IMR-90 (cell line): ENCODE measurements around the gene AMPD3. TPM values are rescaled to one million over a fixed set of nuclear protein-coding genes. Genes with fewer than 3 reads are reported as not detected.
A peak's percentile ranks its signal among the peaks of the same experiment; 100 is the strongest.

ENCODE experiments used
- ATAC-seq: fragments of 200-7000 bp; cut with Tn5 transposase; 2 replicates; pipeline ENCODE4 v1.9.1; 2020; ENCODE audit warnings: low read depth, mild to moderate bottlenecking, moderate library complexity
- BruUV-seq: library from RNA; stranded (reverse); fragments of 400-500 nt; replicated peaks from 2 replicates; lab custom pipeline; 2021; lab: Mats Ljungman, UMichigan
- CTCF ChIA-PET: fragments of 300-600 bp; formaldehyde crosslinking; extraction: SDS; loops from one replicate; lab custom pipeline; 2021; ENCODE audit warnings: antibody characterized with exemption; lab: Yijun Ruan, JAX
- POLR2A ChIA-PET: fragments of 300-600 bp; sonication (Branson Sonifier 250); formaldehyde crosslinking; loops from one replicate; lab custom pipeline; 2022; ENCODE audit warnings: antibody characterized with exemption; ENCODE audit not compliant: unreplicated experiment; lab: Charles Lee
- DNase-seq: peaks from one replicate; pipeline ENCODE4 v3.0.0; 2013
- H2AFZ ChIP-seq: replicated peaks from 2 replicates; pipeline ENCODE3; 2013; ENCODE audit warnings: low read length, mild to moderate bottlenecking; ENCODE audit not compliant: poor library complexity
- H2AK5ac ChIP-seq: 2 replicates; pipeline ENCODE4 v1.6.1; 2013; ENCODE audit warnings: low read depth, low read length, inconsistent platforms
- H2AK9ac ChIP-seq: replicated peaks from 2 replicates; pipeline ENCODE3; 2013; ENCODE audit warnings: mild to moderate bottlenecking, low read depth, low read length, moderate library complexity; ENCODE audit not compliant: poor library complexity
- H2BK120ac ChIP-seq: 2 replicates; pipeline ENCODE4 v1.6.1; 2013; ENCODE audit warnings: low read depth, low read length, inconsistent platforms
- H2BK15ac ChIP-seq: 3 replicates; pipeline ENCODE4 v1.6.1; 2013; ENCODE audit warnings: low read depth, low read length, inconsistent platforms
- H2BK20ac ChIP-seq: 2 replicates; pipeline ENCODE4 v1.6.1; 2013; ENCODE audit warnings: low read depth, mild to moderate bottlenecking, inconsistent platforms, low read length, moderate library complexity
- H2BK5ac ChIP-seq: 2 replicates; pipeline ENCODE4 v1.6.1; 2013; ENCODE audit warnings: mild to moderate bottlenecking, low read depth, low read length, inconsistent platforms; ENCODE audit not compliant: poor library complexity, severe bottlenecking
- H3K14ac ChIP-seq: replicated peaks from 2 replicates; pipeline ENCODE4 v1.6.1; 2013; ENCODE audit warnings: low read depth, low read length, inconsistent platforms
- H3K18ac ChIP-seq: 2 replicates; pipeline ENCODE4 v1.6.1; 2013; ENCODE audit warnings: low read depth, low read length, control low read depth
- H3K23ac ChIP-seq: 2 replicates; pipeline ENCODE4 v1.6.1; 2013; ENCODE audit warnings: low read depth, low read length, inconsistent platforms
- H3K27ac ChIP-seq: 2 replicates; pipeline ENCODE4 v1.5.1; 2013; ENCODE audit warnings: mild to moderate bottlenecking, control low read depth, low read length; ENCODE audit not compliant: insufficient read depth
- H3K27me3 ChIP-seq: 2 replicates; pipeline ENCODE4 v1.6.1; 2013; ENCODE audit warnings: low read length; ENCODE audit not compliant: control insufficient read depth, insufficient read depth
- H3K36me3 ChIP-seq: 2 replicates; pipeline ENCODE4 v1.6.1; 2013; ENCODE audit warnings: low read length, mixed read lengths; ENCODE audit not compliant: control insufficient read depth, insufficient read depth
- H3K4ac ChIP-seq: 2 replicates; pipeline ENCODE4 v1.6.1; 2013; ENCODE audit warnings: low read depth, low read length, inconsistent platforms
- H3K4me1 ChIP-seq: 2 replicates; pipeline ENCODE4 v1.6.1; 2013; ENCODE audit warnings: low read length, mixed read lengths; ENCODE audit not compliant: control insufficient read depth, insufficient read depth
- H3K4me2 ChIP-seq: 2 replicates; pipeline ENCODE4 v1.6.1; 2013; ENCODE audit warnings: low read depth, mild to moderate bottlenecking, control low read depth, low read length, moderate library complexity
- H3K4me3 ChIP-seq: 2 replicates; pipeline ENCODE4 v1.5.1; 2013; ENCODE audit warnings: low read depth, mild to moderate bottlenecking, control low read depth, low read length, moderate library complexity; ENCODE audit not compliant: insufficient read depth
- H3K56ac ChIP-seq: 2 replicates; pipeline ENCODE4 v1.6.1; 2013; ENCODE audit warnings: low read length, inconsistent platforms; ENCODE audit not compliant: insufficient read depth; ENCODE audit errors: extremely low read depth
- H3K79me1 ChIP-seq, 2 experiments: 2 replicates each; pipeline ENCODE4 v1.6.1; 2013; ENCODE audit warnings: low read length in 2 of 2, inconsistent platforms in 1 of 2, low read depth in 1 of 2
- H3K9ac ChIP-seq: 2 replicates; pipeline ENCODE4 v1.6.1; 2013; ENCODE audit warnings: low read depth, low read length, control low read depth
- H3K9me1 ChIP-seq: 2 replicates; pipeline ENCODE4 v1.6.1; 2013; ENCODE audit warnings: low read length, inconsistent platforms; ENCODE audit not compliant: insufficient read depth
- H3K9me3 ChIP-seq: 2 replicates; pipeline ENCODE4 v1.6.1; 2013; ENCODE audit warnings: low read length; ENCODE audit not compliant: control insufficient read depth, insufficient read depth
- H4K20me1 ChIP-seq: 2 replicates; pipeline ENCODE4 v1.6.1; 2013; ENCODE audit warnings: low read length, inconsistent platforms; ENCODE audit not compliant: insufficient read depth
- H4K5ac ChIP-seq: 2 replicates; pipeline ENCODE4 v1.6.1; 2013; ENCODE audit warnings: mild to moderate bottlenecking, low read depth, low read length, control low read depth
- H4K8ac ChIP-seq, 2 experiments: 2 replicates each; pipeline ENCODE4 v1.6.1; 2013; ENCODE audit warnings: low read depth in 2 of 2, low read length in 2 of 2, control low read depth in 1 of 2, inconsistent platforms in 1 of 2
- H4K91ac ChIP-seq: 2 replicates; pipeline ENCODE4 v1.6.1; 2013; ENCODE audit warnings: low read depth, low read length, inconsistent platforms; ENCODE audit not compliant: insufficient read depth
- ELK1 ChIP-seq: fragments of 150-350 bp; IDR thresholded peaks from 2 replicates; pipeline ENCODE4 v1.6.1; 2016; ENCODE audit warnings: low read depth, mild to moderate bottlenecking, low read length, moderate library complexity, borderline replicate concordance
- MAFK ChIP-seq: IDR thresholded peaks from 2 replicates; pipeline ENCODE4 v1.6.1; 2012; ENCODE audit warnings: low read depth, low read length, improper control_type of control experiment
- RAD21 ChIP-seq: IDR thresholded peaks from 2 replicates; pipeline ENCODE4 v1.6.1; 2012; ENCODE audit warnings: low read length, improper control_type of control experiment
- RCOR1 ChIP-seq: IDR thresholded peaks from 2 replicates; pipeline ENCODE4 v1.6.1; 2012; ENCODE audit warnings: mild to moderate bottlenecking, low read length, improper control_type of control experiment; ENCODE audit not compliant: insufficient replicate concordance
- RFX5 ChIP-seq: IDR thresholded peaks from 2 replicates; pipeline ENCODE4 v1.8.0; 2012; ENCODE audit warnings: low read depth, mild to moderate bottlenecking, low read length, moderate library complexity
- WGBS, 2 experiments: methylation state at CpG; one replicate each; pipeline versions ENCODE4 v1.1.5 to v1.1.7; 2013; ENCODE audit warnings: missing lambda C conversion rate in 2 of 2; ENCODE audit not compliant: insufficient read length in 1 of 2; ENCODE audit errors: extremely low coverage in 2 of 2; 5-methylcytosine and 5-hydroxymethylcytosine counted together
- dilution Hi-C: fragments of 300-500 bp; cut with HindIII; formaldehyde crosslinking; loops from one replicate; pipeline ENCODE4 v1.14.3; 2018; ENCODE audit warnings: low sequenced_read_pairs; ENCODE audit not compliant: unreplicated experiment
- in situ Hi-C: fragments of 300-500 bp; cut with MboI; formaldehyde crosslinking; loops from 3 replicates; pipeline ENCODE4 v1.14.3; 2019; ENCODE audit warnings: low sequenced_read_pairs, inconsistent platforms, mixed read lengths
- intact Hi-C: fragments of 100-400 bp; cut with micrococcal nuclease; formaldehyde crosslinking; loops from 2 replicates; pipeline ENCODE4 v1.10.0; 2022
- polyA plus RNA-seq, 3 experiments: library from polyadenylated mRNA; depleted of rRNA; stranded (reverse); fragments of >200 nt; gene quantifications; 2 replicates each; pipeline ENCODE4 v1.2.3, GENCODE V29; 2012; ENCODE audit warnings: low replicate concordance in 1 of 3
- total RNA-seq: library from RNA; depleted of rRNA; stranded (reverse); fragments of >200 nt; gene quantifications from 2 replicates; pipeline ENCODE4 v1.2.3, GENCODE V29; 2012

AMPD3 gene
- total and polyA plus RNA-seq, 2 of the 4 experiments (the other 2 are of a cell fraction): 8.6 to 12.1 TPM

- POLR2A ChIA-PET: no interaction called here
- peak overlapping the region; percentile 38 for H3K14ac ChIP-seq
- H2BK15ac ChIP-seq: peak overlapping the region; percentile 57; the same call in 1 of the 3 replicates
- no TSS peak for BruUV-seq
- peak overlapping the region; percentile 74 for H2AK5ac ChIP-seq
- DNase-seq: no peak
- no peak overlapping the region for H4K5ac ChIP-seq
- ATAC-seq: no peak
- TF ChIP-seq RFX5: no peak
- TF ChIP-seq ELK1: no peak
- no peak for TF ChIP-seq RAD21
- TF ChIP-seq MAFK: no peak
- no peak for TF ChIP-seq RCOR1
- intact Hi-C loops: no loop called here
- H3K4me2 ChIP-seq: no peak overlapping the region; the same call in 1 of the 2 replicates
- no peak overlapping the region for H2AFZ ChIP-seq
- no peak overlapping the region for H3K56ac ChIP-seq
- H3K4ac ChIP-seq: peak overlapping the region; percentile 14; the same call in 1 of the 2 replicates
- 83% methylated on average over 6 of the region's 7 CpGs; no CpG with 5 or more reads in 1 of the 2 experiments for WGBS, 2 experiments
- no peak overlapping the region for H3K9ac ChIP-seq
- peaks cover 25% of the 10 kb centered on the region for H3K36me3 ChIP-seq
- no peak overlapping the region for H2AK9ac ChIP-seq
- H2BK20ac ChIP-seq: no peak overlapping the region
- H3K79me1 ChIP-seq: peaks cover 25 to 74% of the 10 kb centered on the region in 2 experiments
- no peaks in the 10 kb centered on the region for H3K27me3 ChIP-seq
- H4K20me1 ChIP-seq: peaks cover 22% of the 10 kb centered on the region
- peak overlapping the region; percentile 51; the same call in 1 of the 2 replicates for H3K23ac ChIP-seq
- no peaks in the 10 kb centered on the region for H3K9me3 ChIP-seq
- in situ Hi-C loops: no loop called here
- no peak overlapping the region for H2BK120ac ChIP-seq
- no peak overlapping the region for H2BK5ac ChIP-seq
- CTCF ChIA-PET: no interaction called here
- H3K9me1 ChIP-seq: peaks cover 10% of the 10 kb centered on the region
- no peak overlapping the region for H3K4me3 ChIP-seq
- dilution Hi-C loops: no loop called here
- H3K18ac ChIP-seq: no peak overlapping the region
- no peak overlapping the region; the same call in 1 of the 2 replicates for H4K91ac ChIP-seq
- H4K8ac ChIP-seq: peak overlapping the region in 1 of 2 experiments; percentile 20; a peak in 2 of 4 replicates
- H3K4me1 ChIP-seq: peaks cover 18% of the 10 kb centered on the region
- no peak overlapping the region for H3K27ac ChIP-seq
These were observed 4.2 kb downstream of the AMPD3 start for GRCh38 chr11:10459029-10459970.
